Left lung (tissue), 10 donors: ENCODE measurements around the gene POC1A. TPM values are rescaled to one million over a fixed set of nuclear protein-coding genes. Genes with fewer than 3 reads are reported as not detected.

ENCODE experiments used
- ATAC-seq: fragments of 200-7000 bp; cut with Tn5 transposase; one replicate; pipeline ENCODE4 v1.9.1; 2020; ENCODE audit warnings: moderate library complexity
- DNase-seq, 4 donors: peaks; one replicate each; pipeline ENCODE4 v3.0.0-alpha.2; 2013 to 2020
- H3K27ac ChIP-seq, 2 donors: fragments of 200-600 bp; sonication (generic) in 1 of 2; one replicate each; pipeline versions ENCODE4 v1.5.0 to v1.8.0; 2020 to 2021
- H3K27me3 ChIP-seq, 2 donors: fragments of 200-600 bp; sonication (generic) in 1 of 2; one replicate each; pipeline versions ENCODE4 v1.5.0 to v1.8.0; 2020 to 2021
- H3K36me3 ChIP-seq, 2 donors: fragments of 200-600 bp; sonication (generic) in 1 of 2; one replicate each; pipeline versions ENCODE4 v1.5.0 to v1.8.0; 2020 to 2021
- H3K4me1 ChIP-seq, 2 donors: fragments of 200-600 bp; one replicate each; pipeline ENCODE4 v1.8.0; 2021
- H3K4me3 ChIP-seq, 2 donors: fragments of 200-600 bp; sonication (generic) in 1 of 2; one replicate each; pipeline versions ENCODE4 v1.5.0 to v1.8.0; 2020 to 2021; ENCODE audit warnings: mild to moderate bottlenecking in 1 of 2
- H3K9me3 ChIP-seq, 2 donors: fragments of 200-600 bp; sonication (generic) in 1 of 2; one replicate each; pipeline versions ENCODE4 v1.5.0 to v1.8.0; 2020 to 2021
- intact Hi-C, 2 donors: fragments of 100-400 bp; cut with DNase I; formaldehyde crosslinking; loops; one replicate each; pipeline versions ENCODE4 v1.11.2 to v1.14.2; 2022
- polyA plus RNA-seq, 6 donors: library from polyadenylated mRNA; unstranded; fragments of 120-200 nt; gene quantifications; one replicate each; pipeline ENCODE4 v1.2.1, GENCODE V29; 2013; ENCODE audit not compliant: insufficient read length in 6 of 6
- total RNA-seq, 2 donors: library from RNA; stranded (reverse); fragmentation: NEBNext Ultra II Directional; extraction: Animal tissue kit (Norgen Biotek cat#: 25700); gene quantifications; one replicate each; pipeline ENCODE4 v1.2.1, GENCODE V29; 2021
- TF ChIP-seq, protein P1 (sequence below), 2 donors: fragments of 200-600 bp; sonication (generic) in 1 of 2; IDR thresholded peaks; one replicate each; pipeline versions ENCODE4 v1.5.0 to v1.8.0; 2021; ENCODE audit warnings: antibody characterized with exemption in 2 of 2
- donor health status: DM: no; HTN: yes; CAD: no.
- donor health status: DM: no; HTN: no; CAD: no.

The POC1A gene
- total and polyA plus RNA-seq, 8 donors: 5.3 to 16.5 (median 8.3) TPM

DNA sequence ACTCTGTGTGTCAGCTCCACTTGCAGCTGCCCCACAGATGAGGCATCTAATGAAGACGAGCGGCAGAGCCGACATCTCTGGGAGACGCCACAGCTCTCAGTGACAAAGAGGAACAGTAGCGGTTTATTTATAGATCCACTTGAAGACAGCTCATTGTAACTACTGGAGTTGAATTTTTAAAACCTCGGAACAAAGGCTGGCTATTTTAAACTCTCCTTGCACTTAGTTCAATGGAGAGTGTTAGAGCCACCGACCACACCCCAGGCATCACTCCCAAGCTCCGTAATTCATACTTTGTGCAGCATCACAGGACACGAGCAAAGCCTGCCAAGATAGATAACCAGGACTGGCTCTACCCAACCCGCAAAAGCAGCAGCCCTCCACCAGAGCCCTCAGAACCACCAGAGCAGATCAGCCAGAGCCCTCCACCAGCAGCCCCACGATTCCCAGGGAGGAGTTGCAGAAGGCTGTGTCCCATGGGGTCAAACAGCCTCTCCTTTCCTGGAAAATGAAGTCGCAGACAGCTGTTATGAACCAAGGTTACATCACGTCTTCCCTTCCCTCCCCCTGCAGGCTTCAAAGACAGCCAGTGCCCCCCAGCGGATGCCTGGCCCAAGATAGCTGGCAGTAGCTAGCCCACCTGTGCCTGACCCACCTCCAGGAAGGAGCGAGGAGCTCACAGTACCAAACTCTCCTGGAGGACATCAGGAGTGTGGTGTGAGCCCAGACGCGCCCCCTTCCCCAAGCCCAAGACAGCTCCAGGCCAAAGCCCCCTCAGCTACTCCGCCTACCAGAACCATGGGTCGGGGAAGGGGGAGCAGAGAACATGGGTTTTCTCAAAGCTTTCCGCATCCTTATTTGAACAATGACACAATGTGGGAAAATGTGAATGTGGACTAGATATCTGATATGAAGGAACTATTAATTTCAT is 45.7 kb downstream of the POC1A start:
- intact Hi-C loops: no loop called here
- Histone ChIP-seq H3K36me3 (no peaks in the 10 kb centered on the region), H3K4me1 (peaks cover 9 to 13% of the 10 kb centered on the region in 2 donors), H3K27me3 (no peaks in the 10 kb centered on the region), H3K27ac (no peak overlapping the region), H3K4me3 (no peak overlapping the region), H3K9me3 (no peaks in the 10 kb centered on the region)
- TF ChIP-seq, protein P1, sequence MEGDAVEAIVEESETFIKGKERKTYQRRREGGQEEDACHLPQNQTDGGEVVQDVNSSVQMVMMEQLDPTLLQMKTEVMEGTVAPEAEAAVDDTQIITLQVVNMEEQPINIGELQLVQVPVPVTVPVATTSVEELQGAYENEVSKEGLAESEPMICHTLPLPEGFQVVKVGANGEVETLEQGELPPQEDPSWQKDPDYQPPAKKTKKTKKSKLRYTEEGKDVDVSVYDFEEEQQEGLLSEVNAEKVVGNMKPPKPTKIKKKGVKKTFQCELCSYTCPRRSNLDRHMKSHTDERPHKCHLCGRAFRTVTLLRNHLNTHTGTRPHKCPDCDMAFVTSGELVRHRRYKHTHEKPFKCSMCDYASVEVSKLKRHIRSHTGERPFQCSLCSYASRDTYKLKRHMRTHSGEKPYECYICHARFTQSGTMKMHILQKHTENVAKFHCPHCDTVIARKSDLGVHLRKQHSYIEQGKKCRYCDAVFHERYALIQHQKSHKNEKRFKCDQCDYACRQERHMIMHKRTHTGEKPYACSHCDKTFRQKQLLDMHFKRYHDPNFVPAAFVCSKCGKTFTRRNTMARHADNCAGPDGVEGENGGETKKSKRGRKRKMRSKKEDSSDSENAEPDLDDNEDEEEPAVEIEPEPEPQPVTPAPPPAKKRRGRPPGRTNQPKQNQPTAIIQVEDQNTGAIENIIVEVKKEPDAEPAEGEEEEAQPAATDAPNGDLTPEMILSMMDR (IDR thresholded peaks at IDR 0.05): no peak
- DNase-seq (peak in 1 of 4 donors; percentile 44), ATAC-seq (peak; percentile 35)

- DNase-seq: no peak
- Histone ChIP-seq H3K27ac (no peak overlapping the region), H3K4me3 (no peak overlapping the region), H3K27me3 (no peaks in the 10 kb centered on the region), H3K9me3 (no peaks in the 10 kb centered on the region), H3K36me3 (no peaks in the 10 kb centered on the region), H3K4me1 (peaks cover 9 to 13% of the 10 kb centered on the region in 2 donors)
- ATAC-seq: no peak
- TF ChIP-seq, protein P1 (IDR thresholded peaks at IDR 0.05): no peak
- intact Hi-C loops: no loop called here
These were observed 47.1 kb downstream of the POC1A start for GRCh38 chr3:52106951-52107611.

GRCh38 chr3:52104684-52105640 is 49.3 kb downstream of the POC1A start:
- Histone ChIP-seq H3K27ac (no peak overlapping the region), H3K27me3 (no peaks in the 10 kb centered on the region), H3K4me1 (peaks cover 8 to 13% of the 10 kb centered on the region in 2 donors), H3K36me3 (no peaks in the 10 kb centered on the region), H3K4me3 (no peak overlapping the region), H3K9me3 (peaks cover 0 to 12% of the 10 kb centered on the region in 2 donors)
- intact Hi-C loops: no loop called here
- ATAC-seq: no peak
- no peak for DNase-seq
- TF ChIP-seq, protein P1 (IDR thresholded peaks at IDR 0.05): no peak

- no peak overlapping the region for H3K4me3 ChIP-seq
- no peak for DNase-seq
- intact Hi-C loops: no loop called here
- no peaks in the 10 kb centered on the region for H3K27me3 ChIP-seq
- no peaks in the 10 kb centered on the region for H3K36me3 ChIP-seq
- no peak for ATAC-seq
- peaks cover 0 to 12% of the 10 kb centered on the region in 2 donors for H3K9me3 ChIP-seq
- TF ChIP-seq, protein P1 (IDR thresholded peaks at IDR 0.05): no peak
- H3K27ac ChIP-seq: no peak overlapping the region
- H3K4me1 ChIP-seq: peaks cover 3 to 12% of the 10 kb centered on the region in 2 donors
These were observed 51.3 kb downstream of the POC1A start for GRCh38 chr3:52102934-52103333.
